ENCODE data around the gene ARG1. TPM values are rescaled to one million over a fixed set of nuclear protein-coding genes. Genes with fewer than 3 reads are reported as not detected.
A peak's percentile ranks its signal among the peaks of the same experiment; 100 is the strongest.
"Not testable (repeated sequence)": the region's sequence is repeated elsewhere in the genome, so short reads cannot be mapped to it uniquely, and the experiment has no call there.

ARG1 gene
- total RNA-seq, 1 donor from 2014 or later = not detected

- Mint-ChIP-seq H3K4me3 (no peak overlapping the region), H3K9me3 (no peaks in the 10 kb centered on the region), H3K36me3 (ENCODE audit: low read depth) (no peaks in the 10 kb centered on the region), H3K27ac (no peak overlapping the region), H3K4me1 (peaks cover 10% of the 10 kb centered on the region), H3K27me3 (no peaks in the 10 kb centered on the region)
- ATAC-seq (ENCODE audit: low read depth) = peak; percentile 47
- DNase-seq = no peak
- ChIA-PET POLR2A (interaction anchor here (0.6 kb wide), 1 partner anchor 156 kb away, joined by 3 read pairs; no protein-coding TSS in a partner anchor), CTCF (interaction anchor here (0.6 to 4.0 kb wide), 6 partner anchors 8 to 1210 kb away, joined by 3 to 47 read pairs (median 18); no protein-coding TSS in a partner anchor)
- no peak for TF ChIP-seq CTCF (IDR thresholded peaks at IDR 0.05)
- intact Hi-C loops (cut with micrococcal nuclease) = no loop called here
Measured at GRCh38 chr6:131532580-131533039, 40.4 kb upstream of the ARG1 start.

GRCh38 chr6:131538615-131539014, 34.4 kb upstream of the ARG1 start:
- DNase-seq; H3K27ac Mint-ChIP-seq; H3K4me1 Mint-ChIP-seq; H3K36me3 Mint-ChIP-seq (ENCODE audit: low read depth); H3K9me3 Mint-ChIP-seq; H3K4me3 Mint-ChIP-seq; ATAC-seq (ENCODE audit: low read depth); H3K27me3 Mint-ChIP-seq; intact Hi-C loops (cut with micrococcal nuclease): not testable (repeated sequence)
- ChIA-PET POLR2A (interaction anchor here (0.6 kb wide), 1 partner anchor 20 kb away, joined by 3 read pairs; no protein-coding TSS in a partner anchor), CTCF (interaction anchor here (1.8 kb wide), 1 partner anchor 339 kb away, joined by 4 read pairs; no protein-coding TSS in a partner anchor)

GRCh38 chr6:131545317-131545716, 27.7 kb upstream of the ARG1 start:
- H3K36me3 Mint-ChIP-seq (ENCODE audit: low read depth) = no peaks in the 10 kb centered on the region
- H3K4me3 Mint-ChIP-seq = no peak overlapping the region
- peaks cover 3% of the 10 kb centered on the region for H3K27me3 Mint-ChIP-seq
- intact Hi-C loops (cut with micrococcal nuclease) = no loop called here
- no peak for ATAC-seq (ENCODE audit: low read depth)
- no peak for DNase-seq
- ChIA-PET POLR2A (no interaction called here), CTCF (no interaction called here)
- peaks cover 1% of the 10 kb centered on the region for H3K4me1 Mint-ChIP-seq
- no peak overlapping the region for H3K27ac Mint-ChIP-seq
- TF ChIP-seq CTCF (IDR thresholded peaks at IDR 0.05) = no peak
- peaks cover 4% of the 10 kb centered on the region for H3K9me3 Mint-ChIP-seq

GRCh38 chr6:131547488-131547887, 25.5 kb upstream of the ARG1 start:
- Mint-ChIP-seq H3K36me3 (ENCODE audit: low read depth) (no peaks in the 10 kb centered on the region), H3K27me3 (no peaks in the 10 kb centered on the region), H3K27ac (no peak overlapping the region), H3K4me1 (peaks cover 1% of the 10 kb centered on the region), H3K9me3 (peaks cover 4% of the 10 kb centered on the region), H3K4me3 (no peak overlapping the region)
- intact Hi-C loops (cut with micrococcal nuclease) = no loop called here
- ATAC-seq (ENCODE audit: low read depth) (no peak), DNase-seq (no peak)
- POLR2A ChIA-PET = interaction anchor here (0.6 kb wide), 1 partner anchor 508 kb away, joined by 3 read pairs; no protein-coding TSS in a partner anchor
- CTCF ChIA-PET = no interaction called here
- TF ChIP-seq CTCF (IDR thresholded peaks at IDR 0.05) = no peak

GRCh38 chr6:131548441-131548840, 24.6 kb upstream of the ARG1 start:
- no peaks in the 10 kb centered on the region for H3K36me3 Mint-ChIP-seq (ENCODE audit: low read depth)
- peaks cover under 1% of the 10 kb centered on the region for H3K27me3 Mint-ChIP-seq
- DNase-seq (no peak), ATAC-seq (ENCODE audit: low read depth) (no peak)
- H3K4me3 Mint-ChIP-seq = no peak overlapping the region
- H3K4me1 Mint-ChIP-seq = no peaks in the 10 kb centered on the region
- TF ChIP-seq CTCF (IDR thresholded peaks at IDR 0.05) = no peak
- peaks cover under 1% of the 10 kb centered on the region for H3K9me3 Mint-ChIP-seq
- no peak overlapping the region for H3K27ac Mint-ChIP-seq
- ChIA-PET POLR2A (no interaction called here), CTCF (no interaction called here)
- intact Hi-C loops (cut with micrococcal nuclease) = no loop called here

GRCh38 chr6:131549811-131550210, 23.2 kb upstream of the ARG1 start:
- no peak for DNase-seq
- H3K4me3 Mint-ChIP-seq = no peak overlapping the region
- no peaks in the 10 kb centered on the region for H3K4me1 Mint-ChIP-seq
- H3K27ac Mint-ChIP-seq = no peak overlapping the region
- ChIA-PET POLR2A (no interaction called here), CTCF (no interaction called here)
- intact Hi-C loops (cut with micrococcal nuclease) = no loop called here
- H3K36me3 Mint-ChIP-seq (ENCODE audit: low read depth) = no peaks in the 10 kb centered on the region
- H3K9me3 Mint-ChIP-seq = peaks cover 3% of the 10 kb centered on the region
- H3K27me3 Mint-ChIP-seq = peaks cover 9% of the 10 kb centered on the region
- ATAC-seq (ENCODE audit: low read depth) = no peak
- no peak for TF ChIP-seq CTCF (IDR thresholded peaks at IDR 0.05)
